ENCODE data around the gene FOXP4.

The FOXP4 gene

GRCh38 chr6:41511443-41512060 lies 34.6 kb upstream of the FOXP4 start:
- Mint-ChIP-seq H3K27ac (no peak overlapping the region), H3K9me3 (no peaks in the 10 kb centered on the region), H3K27me3 (peaks cover 89% of the 10 kb centered on the region), H3K4me1 (no peaks in the 10 kb centered on the region), H3K36me3 (no peaks in the 10 kb centered on the region), H3K4me3 (no peak overlapping the region)
- DNase-seq: no peak
- CTCF ChIA-PET: no interaction called here

DNA sequence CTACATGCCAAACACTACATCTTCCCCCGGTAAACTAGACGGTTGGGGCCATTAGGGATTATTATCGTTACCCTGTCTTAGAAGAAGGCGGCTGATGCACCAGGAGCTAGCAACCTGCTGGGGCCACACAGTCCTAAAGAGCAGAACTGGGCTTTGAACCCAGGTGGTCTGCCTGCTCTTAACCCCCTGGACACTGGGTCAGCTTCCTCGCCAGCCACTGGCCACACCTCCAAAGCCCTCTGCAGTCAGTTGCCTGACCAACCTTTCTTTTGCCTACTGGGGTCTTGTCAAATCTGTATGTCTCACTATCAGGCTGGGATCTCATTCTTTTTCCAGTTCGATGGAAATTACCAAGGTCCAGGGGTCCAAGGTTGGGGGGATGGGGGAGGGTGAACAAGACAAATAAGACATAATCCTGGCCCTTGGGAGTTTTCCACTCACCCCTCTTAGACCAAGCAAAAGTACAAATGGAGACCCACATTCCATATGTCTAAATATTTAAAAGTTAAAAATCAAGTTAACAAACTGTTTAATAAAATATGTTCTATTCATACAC lies 34.0 kb upstream of the FOXP4 start:
- H3K27me3 Mint-ChIP-seq: peaks cover 89% of the 10 kb centered on the region
- CTCF ChIA-PET: no interaction called here
- no peak for DNase-seq
- no peak overlapping the region for H3K27ac Mint-ChIP-seq
- no peaks in the 10 kb centered on the region for H3K36me3 Mint-ChIP-seq
- no peaks in the 10 kb centered on the region for H3K9me3 Mint-ChIP-seq
- no peak overlapping the region for H3K4me3 Mint-ChIP-seq
- no peaks in the 10 kb centered on the region for H3K4me1 Mint-ChIP-seq

DNA sequence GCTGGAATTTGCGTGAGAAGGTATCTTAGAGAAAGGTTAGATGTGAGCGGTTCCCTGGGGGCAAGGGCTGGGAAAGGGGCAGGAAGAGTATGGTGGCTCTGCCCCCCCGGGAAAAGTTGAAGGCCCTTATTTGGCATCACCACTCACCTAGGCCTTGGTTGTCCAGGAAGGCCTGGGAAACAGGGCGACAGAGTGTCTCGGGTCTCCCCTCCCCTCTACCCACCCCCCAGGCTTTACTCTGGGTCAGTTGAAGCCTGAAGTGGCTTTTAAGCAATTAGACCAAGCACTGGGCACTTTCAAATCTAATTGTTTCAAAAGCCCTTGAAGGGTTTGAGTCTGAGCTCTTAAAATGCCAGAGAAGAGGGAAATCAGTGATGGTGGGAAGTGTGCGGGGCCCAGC lies 30.2 kb upstream of the FOXP4 start:
- CTCF ChIA-PET: no interaction called here
- no peak overlapping the region for H3K4me3 Mint-ChIP-seq
- no peaks in the 10 kb centered on the region for H3K4me1 Mint-ChIP-seq
- DNase-seq: no peak
- no peaks in the 10 kb centered on the region for H3K9me3 Mint-ChIP-seq
- H3K27ac Mint-ChIP-seq: no peak overlapping the region
- H3K36me3 Mint-ChIP-seq: no peaks in the 10 kb centered on the region
- H3K27me3 Mint-ChIP-seq: peaks cover 78% of the 10 kb centered on the region

GRCh38 chr6:41518118-41518517 lies 28.1 kb upstream of the FOXP4 start:
- no peaks in the 10 kb centered on the region for H3K36me3 Mint-ChIP-seq
- H3K27ac Mint-ChIP-seq: no peak overlapping the region
- H3K4me1 Mint-ChIP-seq: no peaks in the 10 kb centered on the region
- no peak for DNase-seq
- H3K9me3 Mint-ChIP-seq: no peaks in the 10 kb centered on the region
- CTCF ChIA-PET: interaction anchor here (1.2 kb wide), 1 partner anchor 24 kb away, joined by 3 read pairs; no protein-coding TSS in a partner anchor
- no peak overlapping the region for H3K4me3 Mint-ChIP-seq
- H3K27me3 Mint-ChIP-seq: peaks cover 79% of the 10 kb centered on the region

DNA sequence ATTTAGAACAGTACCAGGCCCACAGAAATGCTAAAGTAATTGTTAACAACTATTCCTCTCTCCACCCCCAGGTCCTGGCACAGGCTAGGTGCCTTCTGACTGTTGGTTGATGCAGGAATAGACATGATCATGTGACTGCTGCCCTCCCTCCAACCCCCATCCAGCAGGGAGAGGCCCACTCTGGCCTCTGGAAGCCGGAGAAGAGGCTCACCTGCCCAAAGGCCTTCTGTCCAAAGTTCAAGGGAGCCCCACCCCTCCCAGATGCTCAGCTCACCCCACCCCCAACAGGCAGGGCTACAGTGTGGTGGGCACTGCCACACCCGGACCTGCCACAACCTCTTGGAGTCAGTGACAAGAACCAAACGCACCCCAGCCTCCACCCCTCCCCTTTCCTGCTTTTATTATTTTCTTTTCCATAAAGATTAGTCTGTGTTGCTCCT lies 26.9 kb upstream of the FOXP4 start:
- Mint-ChIP-seq H3K4me1 (no peaks in the 10 kb centered on the region), H3K27ac (no peak overlapping the region), H3K9me3 (no peaks in the 10 kb centered on the region), H3K27me3 (peaks cover 79% of the 10 kb centered on the region), H3K4me3 (no peak overlapping the region), H3K36me3 (no peaks in the 10 kb centered on the region)
- no peak for DNase-seq
- CTCF ChIA-PET: no interaction called here

- no peaks in the 10 kb centered on the region for H3K4me1 Mint-ChIP-seq
- H3K36me3 Mint-ChIP-seq: no peaks in the 10 kb centered on the region
- CTCF ChIA-PET: no interaction called here
- H3K27me3 Mint-ChIP-seq: peaks cover 81% of the 10 kb centered on the region
- H3K4me3 Mint-ChIP-seq: no peak overlapping the region
- H3K9me3 Mint-ChIP-seq: no peaks in the 10 kb centered on the region
- no peak overlapping the region for H3K27ac Mint-ChIP-seq
- no peak for DNase-seq
Measured at GRCh38 chr6:41519745-41520699, 26.2 kb upstream of the FOXP4 start.

DNA sequence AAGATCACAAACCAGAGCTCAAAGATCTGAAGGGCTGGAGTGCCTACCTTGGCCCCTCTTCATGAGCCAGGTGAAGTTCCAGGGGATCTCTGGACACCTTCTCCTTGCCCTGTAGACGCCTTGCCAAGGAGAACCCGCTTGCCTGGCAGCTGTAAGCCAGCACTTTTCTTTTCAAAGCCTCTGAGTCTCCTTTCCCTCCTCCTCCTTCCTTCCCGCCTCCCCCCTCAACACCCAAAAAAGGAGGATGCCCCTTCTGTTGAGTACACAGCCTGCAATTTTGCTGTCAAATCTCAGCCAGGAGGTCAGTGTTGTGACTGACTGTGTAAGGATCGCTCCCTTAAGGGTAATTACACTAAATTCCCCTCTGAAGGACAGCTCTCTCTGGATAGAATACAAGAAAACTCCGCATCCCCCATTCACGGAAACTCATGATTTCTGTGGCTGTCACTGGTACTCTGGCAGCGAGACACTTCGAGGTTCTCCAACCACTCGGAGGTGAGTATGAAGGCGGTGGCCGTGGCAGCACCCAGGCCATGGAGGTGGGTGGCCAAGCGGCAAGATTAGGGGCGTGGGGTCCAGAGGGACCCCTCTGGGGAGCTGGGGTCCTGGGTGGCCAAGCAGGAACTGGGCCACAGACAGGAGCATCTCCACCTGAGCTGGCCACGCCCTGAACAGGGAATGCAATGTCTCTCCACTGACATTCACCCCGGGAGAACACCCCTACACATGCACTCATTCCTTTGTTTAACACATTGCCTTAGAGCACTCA lies 23.2 kb upstream of the FOXP4 start:
- Mint-ChIP-seq H3K27me3 (peaks cover 88% of the 10 kb centered on the region), H3K9me3 (no peaks in the 10 kb centered on the region), H3K27ac (no peak overlapping the region), H3K4me1 (no peaks in the 10 kb centered on the region), H3K4me3 (no peak overlapping the region), H3K36me3 (no peaks in the 10 kb centered on the region)
- CTCF ChIA-PET: no interaction called here
- no peak for DNase-seq

DNA sequence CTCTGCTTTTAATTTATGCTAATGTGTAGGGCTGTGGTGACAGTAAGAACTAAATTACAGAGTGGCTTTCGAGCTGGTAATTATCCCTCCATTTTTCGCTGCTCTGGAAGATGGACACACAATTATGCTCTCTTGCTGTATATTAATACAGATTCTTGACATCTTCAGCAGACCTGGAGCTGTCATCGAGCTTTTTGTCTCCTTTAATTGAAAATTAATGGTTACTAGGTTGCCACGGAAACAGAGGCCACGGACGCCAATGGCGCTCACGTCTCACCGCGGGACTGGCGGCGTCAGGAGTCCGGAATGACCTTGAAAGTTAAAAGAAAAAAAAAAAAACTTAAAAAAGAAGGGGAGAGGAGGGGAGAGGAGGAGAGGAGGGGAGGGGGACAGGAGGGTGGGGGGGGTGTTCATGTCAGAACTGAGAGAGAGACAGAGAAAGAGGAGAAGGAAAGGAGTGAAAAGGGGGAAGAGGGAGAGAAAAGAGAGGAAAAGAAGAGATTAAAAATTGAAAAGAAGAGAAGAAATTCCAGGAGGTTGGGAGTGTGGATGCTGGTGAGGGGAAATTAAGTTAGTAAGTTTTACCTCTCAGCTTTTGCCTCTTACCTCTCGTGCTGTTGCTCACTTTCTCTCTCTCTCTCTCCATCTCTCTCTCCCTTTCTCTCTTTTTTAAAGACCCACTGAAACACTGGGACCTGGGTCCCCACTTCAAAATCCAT lies 22.1 kb upstream of the FOXP4 start:
- CTCF ChIA-PET: no interaction called here
- Mint-ChIP-seq H3K27ac (no peak overlapping the region), H3K9me3 (no peaks in the 10 kb centered on the region), H3K36me3 (no peaks in the 10 kb centered on the region), H3K4me1 (peaks cover 3% of the 10 kb centered on the region), H3K4me3 (no peak overlapping the region), H3K27me3 (peaks cover 95% of the 10 kb centered on the region)
- DNase-seq: no peak

DNA sequence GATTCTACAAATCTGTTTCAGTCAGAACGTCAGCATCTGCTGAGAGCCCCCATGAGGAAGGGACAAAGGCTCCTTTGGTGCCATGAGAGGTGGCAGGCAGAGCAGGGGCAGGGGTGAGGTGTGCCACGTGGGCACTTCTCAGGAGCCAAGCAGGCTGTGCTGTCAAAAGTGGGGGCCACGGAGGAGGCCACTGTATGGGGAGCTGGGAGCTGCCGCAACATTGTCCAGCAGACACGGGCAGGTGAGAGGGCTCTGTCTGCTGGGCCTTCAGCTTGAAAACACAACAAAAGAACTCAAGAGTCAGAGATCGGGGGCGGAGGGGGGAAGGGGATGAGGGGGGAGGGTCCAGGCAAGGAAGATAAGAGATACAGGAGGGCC lies 21.6 kb upstream of the FOXP4 start:
- H3K9me3 Mint-ChIP-seq: no peaks in the 10 kb centered on the region
- peaks cover 4% of the 10 kb centered on the region for H3K4me1 Mint-ChIP-seq
- H3K27me3 Mint-ChIP-seq: peaks cover 99% of the 10 kb centered on the region
- no peaks in the 10 kb centered on the region for H3K36me3 Mint-ChIP-seq
- CTCF ChIA-PET: no interaction called here
- no peak overlapping the region for H3K4me3 Mint-ChIP-seq
- no peak overlapping the region for H3K27ac Mint-ChIP-seq
- no peak for DNase-seq

DNA sequence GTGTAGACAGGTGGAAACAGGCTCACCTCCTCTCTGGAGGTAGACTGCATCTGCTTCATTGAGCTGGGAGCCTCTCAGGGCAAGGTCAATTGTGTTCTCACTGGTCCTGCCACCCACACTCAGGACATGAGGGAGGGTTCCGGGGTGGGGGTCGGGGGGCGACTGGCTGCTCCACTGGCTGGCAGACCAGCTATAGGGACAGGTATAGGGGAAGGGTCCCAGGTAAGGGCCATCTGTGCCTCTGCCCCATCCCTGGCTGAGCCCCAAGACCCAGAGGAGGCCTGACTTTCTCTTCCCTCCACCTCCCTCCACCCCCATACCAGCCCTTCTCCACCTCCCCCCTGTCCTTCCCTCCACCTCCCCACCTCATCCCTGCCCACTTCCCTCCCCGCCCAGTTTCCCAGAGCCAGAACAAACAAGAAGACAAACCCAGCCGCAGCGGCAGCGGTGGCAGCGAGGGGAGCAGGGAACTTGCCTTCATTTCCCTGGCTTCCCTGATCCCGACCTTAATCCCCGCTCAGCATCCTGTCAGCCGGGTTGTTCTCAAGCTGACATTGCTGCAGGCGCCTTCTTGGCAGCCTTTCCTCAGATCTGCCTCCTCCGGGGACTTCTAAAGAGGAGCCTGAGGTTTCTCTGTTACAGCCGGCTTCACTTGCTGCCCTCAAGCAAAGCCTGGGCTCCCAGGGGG lies 18.3 kb upstream of the FOXP4 start:
- peaks cover 96% of the 10 kb centered on the region for H3K27me3 Mint-ChIP-seq
- H3K27ac Mint-ChIP-seq: no peak overlapping the region

GRCh38 chr6:41528409-41528963 lies 17.7 kb upstream of the FOXP4 start:
- H3K4me3 Mint-ChIP-seq: no peak overlapping the region
- peaks cover 96% of the 10 kb centered on the region for H3K27me3 Mint-ChIP-seq
- peaks cover 2% of the 10 kb centered on the region for H3K36me3 Mint-ChIP-seq
- no peak for DNase-seq
- H3K4me1 Mint-ChIP-seq: peaks cover 41% of the 10 kb centered on the region
- CTCF ChIA-PET: no interaction called here
- H3K9me3 Mint-ChIP-seq: no peaks in the 10 kb centered on the region
- H3K27ac Mint-ChIP-seq: no peak overlapping the region

More for the DNA sequence above, 18.3 kb upstream of the FOXP4 start:
- CTCF ChIA-PET: no interaction called here
- Mint-ChIP-seq H3K4me3 (no peak overlapping the region), H3K36me3 (peaks cover 2% of the 10 kb centered on the region), H3K9me3 (no peaks in the 10 kb centered on the region), H3K4me1 (peaks cover 35% of the 10 kb centered on the region)
- no peak for DNase-seq

DNA sequence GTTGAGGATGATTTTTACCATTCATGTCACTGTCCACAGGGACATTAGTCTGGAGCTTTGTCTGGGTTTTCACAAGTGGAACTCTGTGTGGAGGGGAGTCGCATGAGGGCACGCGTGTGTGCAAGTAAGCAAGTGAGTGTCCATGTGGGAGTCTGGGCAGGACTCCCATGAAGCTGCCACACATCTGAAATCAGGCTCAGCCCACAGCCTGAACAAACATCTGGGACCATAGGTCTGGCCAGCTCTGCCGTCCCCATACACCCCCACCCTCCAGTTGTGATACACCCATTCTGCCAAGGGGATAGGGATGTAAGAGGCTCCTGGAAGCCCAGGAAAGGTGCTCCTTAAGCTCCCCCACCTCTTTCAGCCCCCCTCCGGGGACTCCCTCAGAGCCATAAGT lies 17.1 kb upstream of the FOXP4 start:
- H3K9me3 Mint-ChIP-seq: no peaks in the 10 kb centered on the region
- no peak for DNase-seq
- no peak overlapping the region for H3K27ac Mint-ChIP-seq
- no peak overlapping the region for H3K4me3 Mint-ChIP-seq
- peaks cover 46% of the 10 kb centered on the region for H3K4me1 Mint-ChIP-seq
- CTCF ChIA-PET: interaction anchor here (1.1 kb wide), 1 partner anchor 9 kb away, joined by 3 read pairs; no protein-coding TSS in a partner anchor
- peaks cover 2% of the 10 kb centered on the region for H3K36me3 Mint-ChIP-seq
- peaks cover 96% of the 10 kb centered on the region for H3K27me3 Mint-ChIP-seq

DNA sequence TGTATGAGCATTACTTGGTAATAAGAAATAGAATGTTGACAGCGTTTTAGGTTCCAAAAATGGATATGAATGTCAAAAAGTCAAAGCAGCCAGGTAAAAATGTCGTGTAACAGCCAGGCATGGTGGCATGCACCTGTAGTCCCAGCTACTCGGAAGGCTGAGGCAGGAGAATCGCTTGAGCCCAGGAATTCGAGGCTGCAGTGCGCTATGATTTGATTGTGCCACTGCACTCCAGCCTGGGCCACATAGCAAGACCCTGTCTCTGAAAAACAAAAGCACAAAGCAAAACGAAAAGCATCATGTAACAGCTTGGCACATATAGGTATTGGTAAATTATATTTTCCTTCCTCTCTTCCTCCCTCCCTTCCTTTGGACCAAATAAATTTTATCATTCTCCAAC lies 16.2 kb upstream of the FOXP4 start:
- Mint-ChIP-seq H3K27me3 (peaks cover 96% of the 10 kb centered on the region), H3K27ac (no peak overlapping the region), H3K4me1 (peaks cover 46% of the 10 kb centered on the region), H3K9me3 (no peaks in the 10 kb centered on the region), H3K36me3 (peaks cover 2% of the 10 kb centered on the region), H3K4me3 (no peak overlapping the region)
- no peak for DNase-seq
- CTCF ChIA-PET: interaction anchor here (1.1 kb wide), 1 partner anchor 8 kb away, joined by 3 read pairs; no protein-coding TSS in a partner anchor

Data from activated naive CD4-positive, alpha-beta T cell treated with anti-CD3 and anti-CD28 coated beads, Interleukin-2, amount 10 ng/mL, durations not matched to agents 7 days and 5 days (primary cell).